Measurements from ENCODE around the gene RSBN1.
"Not testable (repeated sequence)": the region's sequence is repeated elsewhere in the genome, so short reads cannot be mapped to it uniquely, and the experiment has no call there.

GRCh38 chr1:113753333-113753732 lies 58.9 kb downstream of the RSBN1 start:
- TF ChIP-seq, protein P1, sequence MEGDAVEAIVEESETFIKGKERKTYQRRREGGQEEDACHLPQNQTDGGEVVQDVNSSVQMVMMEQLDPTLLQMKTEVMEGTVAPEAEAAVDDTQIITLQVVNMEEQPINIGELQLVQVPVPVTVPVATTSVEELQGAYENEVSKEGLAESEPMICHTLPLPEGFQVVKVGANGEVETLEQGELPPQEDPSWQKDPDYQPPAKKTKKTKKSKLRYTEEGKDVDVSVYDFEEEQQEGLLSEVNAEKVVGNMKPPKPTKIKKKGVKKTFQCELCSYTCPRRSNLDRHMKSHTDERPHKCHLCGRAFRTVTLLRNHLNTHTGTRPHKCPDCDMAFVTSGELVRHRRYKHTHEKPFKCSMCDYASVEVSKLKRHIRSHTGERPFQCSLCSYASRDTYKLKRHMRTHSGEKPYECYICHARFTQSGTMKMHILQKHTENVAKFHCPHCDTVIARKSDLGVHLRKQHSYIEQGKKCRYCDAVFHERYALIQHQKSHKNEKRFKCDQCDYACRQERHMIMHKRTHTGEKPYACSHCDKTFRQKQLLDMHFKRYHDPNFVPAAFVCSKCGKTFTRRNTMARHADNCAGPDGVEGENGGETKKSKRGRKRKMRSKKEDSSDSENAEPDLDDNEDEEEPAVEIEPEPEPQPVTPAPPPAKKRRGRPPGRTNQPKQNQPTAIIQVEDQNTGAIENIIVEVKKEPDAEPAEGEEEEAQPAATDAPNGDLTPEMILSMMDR (IDR thresholded peaks at IDR 0.05): not testable (repeated sequence)
- not testable (repeated sequence) for TF ChIP-seq POLR2A (IDR thresholded peaks at IDR 0.05)
